ENCODE measurements around the gene DDX56. TPM values are rescaled to one million over a fixed set of nuclear protein-coding genes. Genes with fewer than 3 reads are reported as not detected.

The DDX56 gene
- total and polyA plus RNA-seq, 3 experiments from 2014 or later, result 36.0 to 158 (median 148) TPM

Other genes starting within 250 kb of the DDX56 start
- under 1 TPM; 0.42 to 0.90 TPM for gene CAMK2B, start 248.3 kb downstream of the DDX56 start, total RNA-seq
- gene CAMK2B, start 248.3 kb downstream of the DDX56 start, polyA plus RNA-seq, result not detected
- gene NUDCD3, start 83.2 kb downstream of the DDX56 start, total RNA-seq, result 10 to 100 TPM; 98.8 to 99.5 TPM
- gene NUDCD3, start 83.2 kb downstream of the DDX56 start, polyA plus RNA-seq, result 72.0 TPM
- gene NPC1L1, start 32.6 kb downstream of the DDX56 start, total RNA-seq, result not detected
- gene NPC1L1, start 32.6 kb downstream of the DDX56 start, polyA plus RNA-seq, result not detected
- gene TMED4, start 8.3 kb upstream of the DDX56 start, total RNA-seq, result 10 to 100 TPM; 78.8 to 80.5 TPM
- gene TMED4, start 8.3 kb upstream of the DDX56 start, polyA plus RNA-seq, result 84.3 TPM
- gene OGDH, start 32.7 kb upstream of the DDX56 start, total RNA-seq, result 10 to 100 TPM; 92.8 to 93.8 TPM
- gene OGDH, start 32.7 kb upstream of the DDX56 start, polyA plus RNA-seq, result 58.3 TPM
- 100 to 1,000 TPM; 119 to 122 TPM for gene ZMIZ2, start 174.9 kb upstream of the DDX56 start, total RNA-seq
- gene ZMIZ2, start 174.9 kb upstream of the DDX56 start, polyA plus RNA-seq, result 9.8 TPM
- 1,000 to 10,000 TPM; 3,369 to 3,448 TPM for gene PPIA, start 222.8 kb upstream of the DDX56 start, total RNA-seq
- gene PPIA, start 222.8 kb upstream of the DDX56 start, polyA plus RNA-seq, result 3,693 TPM

Measured in CD8-positive, alpha-beta memory T cell (primary cell).